Measurements from ENCODE around the gene IL18RAP. TPM values are rescaled to one million over a fixed set of nuclear protein-coding genes. Genes with fewer than 3 reads are reported as not detected.

IL18RAP gene
- total RNA-seq, 1 donor from 2014 or later: 0.45 TPM

DNA sequence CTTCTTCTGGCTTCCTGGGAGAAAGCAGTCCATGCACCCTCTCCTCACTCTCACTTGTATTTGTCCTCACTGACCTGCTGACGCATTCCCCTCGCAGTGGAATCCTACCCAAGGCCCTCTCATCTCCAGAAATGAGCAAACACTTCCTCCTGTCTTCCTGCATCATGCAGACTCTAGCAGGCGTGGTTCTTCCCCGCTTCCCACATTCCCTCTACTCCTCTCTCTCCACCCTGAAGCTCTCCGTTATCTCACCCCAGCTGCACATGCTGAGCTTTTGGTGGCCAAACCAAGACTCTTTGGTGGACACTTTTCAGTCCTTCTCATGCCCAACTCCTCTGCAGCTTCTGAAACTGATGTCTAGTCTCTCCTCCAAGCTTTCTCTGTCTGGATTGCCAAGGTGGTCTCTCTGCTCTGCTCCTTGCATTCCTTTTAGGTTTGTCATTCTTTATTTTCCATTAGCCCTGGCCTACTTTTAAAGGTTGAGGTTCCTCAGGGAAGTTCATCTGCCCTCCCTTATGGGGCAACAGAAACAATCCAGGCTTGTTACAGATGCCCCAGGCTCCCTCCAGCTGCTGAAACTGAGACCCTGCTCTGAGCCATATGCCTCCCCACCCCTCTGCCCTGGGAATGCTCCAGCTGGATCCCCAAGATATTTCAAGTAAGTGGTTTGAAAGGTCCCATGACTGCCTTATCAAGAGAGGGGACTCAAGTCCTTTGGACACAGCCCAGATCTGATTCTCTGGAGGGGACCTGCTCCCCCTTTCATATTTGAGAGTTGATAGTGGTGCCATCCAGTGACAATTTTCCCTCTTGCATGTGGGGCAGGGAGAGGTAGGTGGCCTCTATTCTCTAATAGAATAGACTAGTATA, 835 bp upstream of the IL18RAP start:
- ATAC-seq: no peak
- DNase-seq (ENCODE audit: low spot score): no peak

DNA sequence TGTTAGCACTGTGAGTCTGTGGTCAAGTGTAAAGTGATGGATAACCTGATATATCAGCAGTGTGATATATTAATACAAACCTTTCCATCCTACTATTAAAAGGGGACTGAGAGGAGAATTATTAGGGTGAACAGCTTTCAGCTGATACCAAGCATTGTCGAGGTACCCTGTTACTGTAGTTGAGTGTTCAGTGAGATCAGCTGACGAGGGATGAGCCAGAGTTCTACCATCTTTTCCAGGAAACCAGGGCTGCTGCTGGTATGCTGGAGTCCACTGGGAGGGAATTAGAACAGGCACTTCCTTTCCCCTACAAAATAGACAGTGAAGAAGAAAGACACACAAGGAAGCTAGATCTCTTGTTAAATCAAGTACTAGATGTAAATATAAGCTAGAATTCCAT, 408 bp downstream of the IL18RAP start:
- no peak for ATAC-seq
- DNase-seq (ENCODE audit: low spot score): no peak

- ATAC-seq: no peak
- DNase-seq (ENCODE audit: low spot score): no peak
Measured at GRCh38 chr2:102424754-102425153, 1.8 kb downstream of the IL18RAP start.

DNA sequence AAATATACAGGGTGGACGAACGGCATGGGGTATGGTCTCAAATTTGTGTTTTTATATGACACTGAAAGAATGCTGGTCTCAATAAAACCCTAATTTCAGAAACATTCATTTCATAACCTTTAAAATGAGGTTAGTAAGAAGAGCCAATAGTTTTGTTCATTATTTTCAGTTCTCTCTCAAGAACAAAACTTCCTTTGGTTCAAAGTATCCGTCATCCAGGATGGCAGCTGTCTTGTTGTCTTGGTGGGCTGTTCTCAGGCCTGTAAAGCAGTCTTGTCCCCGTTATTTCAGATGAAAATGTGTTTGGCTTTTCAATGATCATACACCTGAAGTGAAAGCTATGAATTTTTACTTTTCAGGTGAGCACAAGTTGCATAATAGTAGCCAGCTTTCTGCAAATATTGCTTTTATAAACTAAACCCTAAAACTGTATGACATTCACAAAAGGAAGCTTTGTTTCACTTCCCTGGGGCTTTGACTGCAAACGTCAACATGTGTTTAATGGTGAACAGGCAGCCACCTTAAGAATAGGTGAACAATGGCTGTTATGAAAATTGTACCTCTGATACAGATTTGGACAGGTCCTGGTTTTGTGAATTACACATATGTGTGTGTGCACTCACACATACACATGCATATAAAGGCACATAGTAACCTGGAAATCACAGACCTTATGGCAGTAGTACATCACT, 2.6 kb downstream of the IL18RAP start:
- no peak for DNase-seq (ENCODE audit: low spot score)
- ATAC-seq: no peak

DNA sequence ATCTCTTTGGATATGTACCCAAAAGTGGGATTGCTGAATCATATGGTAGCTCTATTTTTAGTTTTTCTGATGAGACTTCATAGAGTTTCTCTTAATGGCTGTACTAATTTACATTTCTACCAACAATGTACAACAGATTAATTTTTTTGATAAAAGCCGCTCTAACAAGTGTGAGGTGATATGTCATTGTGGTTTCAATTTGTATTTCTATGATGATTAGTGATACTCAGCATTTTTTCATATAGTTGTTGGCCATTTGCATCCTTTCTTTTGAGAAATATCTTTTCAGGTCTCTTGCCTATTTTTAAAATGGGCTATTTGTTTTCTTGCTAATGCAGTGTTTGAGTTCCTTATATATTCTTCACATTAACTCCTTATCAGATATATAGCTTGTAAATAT, 4.3 kb downstream of the IL18RAP start:
- DNase-seq (ENCODE audit: low spot score) (no peak), ATAC-seq (no peak)

- DNase-seq (ENCODE audit: low spot score) (no peak), ATAC-seq (no peak)
Measured at GRCh38 chr2:102428573-102428972, 5.6 kb downstream of the IL18RAP start.

DNA sequence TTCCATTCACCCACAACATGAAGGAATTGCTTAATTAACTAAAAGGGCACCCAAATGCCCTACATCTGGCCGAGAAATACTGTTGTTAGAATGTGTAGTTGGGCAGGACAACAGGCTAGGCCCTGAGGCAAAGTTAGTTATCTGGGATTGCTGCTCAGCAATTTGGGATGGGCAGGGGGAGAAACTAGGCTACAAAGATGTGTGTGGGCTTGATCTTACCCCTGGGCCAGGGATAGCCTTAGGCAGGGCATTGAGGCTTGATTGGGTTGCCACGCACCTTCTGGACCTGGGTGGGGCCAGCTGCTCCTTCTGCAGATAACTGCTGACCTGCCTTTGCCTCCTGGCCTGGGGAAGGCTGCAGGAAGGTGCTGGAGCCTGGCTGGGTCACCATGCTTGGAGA, 9.4 kb downstream of the IL18RAP start:
- no peak for DNase-seq (ENCODE audit: low spot score)
- no peak for ATAC-seq

DNA sequence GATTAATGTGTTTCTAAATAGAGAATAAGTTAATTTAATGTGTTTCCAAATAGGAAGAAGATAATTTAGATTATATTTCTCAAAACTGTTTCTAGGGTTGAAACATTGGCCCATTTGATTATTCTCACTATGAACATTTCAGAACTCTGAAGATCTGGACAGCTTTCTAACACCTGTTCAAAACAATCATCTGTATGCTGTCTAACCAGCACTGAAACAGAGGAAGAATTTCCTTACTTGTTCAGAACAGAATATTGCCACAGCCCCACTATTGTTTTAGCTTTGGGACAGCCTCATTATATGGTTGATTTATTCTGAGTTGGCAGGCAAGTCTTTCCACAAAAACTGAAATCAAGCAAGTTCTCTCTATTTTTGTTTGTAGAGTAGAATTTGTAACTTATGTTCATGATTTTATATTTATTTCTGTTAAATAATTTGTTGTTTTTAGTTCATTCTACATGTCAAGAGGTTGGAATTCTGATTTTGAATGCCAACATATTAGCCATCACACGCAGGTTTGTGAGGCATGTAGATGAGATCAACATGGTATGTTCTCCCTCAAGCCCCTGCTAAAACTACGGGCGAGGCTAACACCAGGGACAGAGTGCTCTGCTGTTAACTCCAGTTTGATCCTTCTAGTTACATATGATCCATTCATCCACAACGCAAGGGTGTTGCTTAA, 11.2 kb downstream of the IL18RAP start:
- ATAC-seq (no peak), DNase-seq (ENCODE audit: low spot score) (no peak)

- ATAC-seq: no peak
- no peak for DNase-seq (ENCODE audit: low spot score)
Measured at GRCh38 chr2:102434655-102435381, 11.9 kb downstream of the IL18RAP start.

DNA sequence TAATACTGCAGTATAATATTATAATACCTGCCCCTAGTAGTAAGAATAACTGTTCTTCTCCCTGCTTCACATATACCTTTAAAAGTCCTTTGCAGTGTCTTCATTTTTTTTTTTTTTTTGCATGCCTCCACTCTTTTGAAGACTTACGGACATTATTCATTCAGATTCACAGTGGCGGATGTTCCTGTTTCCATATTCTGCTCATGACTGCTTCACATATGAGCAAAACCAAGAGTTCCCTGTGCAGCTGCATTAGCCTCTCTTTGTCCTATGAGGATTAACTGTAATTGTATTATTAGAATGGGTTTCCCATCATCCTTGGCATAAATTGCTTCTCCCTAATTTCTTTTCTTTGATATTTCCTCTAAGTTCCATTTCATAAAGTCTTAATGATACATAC, 12.8 kb downstream of the IL18RAP start:
- DNase-seq (ENCODE audit: low spot score): no peak
- no peak for ATAC-seq

GRCh38 chr2:102436323-102436722, 13.4 kb downstream of the IL18RAP start:
- no peak for DNase-seq (ENCODE audit: low spot score)
- no peak for ATAC-seq

GRCh38 chr2:102437122-102437521, 14.2 kb downstream of the IL18RAP start:
- DNase-seq (ENCODE audit: low spot score): no peak
- ATAC-seq: no peak

DNA sequence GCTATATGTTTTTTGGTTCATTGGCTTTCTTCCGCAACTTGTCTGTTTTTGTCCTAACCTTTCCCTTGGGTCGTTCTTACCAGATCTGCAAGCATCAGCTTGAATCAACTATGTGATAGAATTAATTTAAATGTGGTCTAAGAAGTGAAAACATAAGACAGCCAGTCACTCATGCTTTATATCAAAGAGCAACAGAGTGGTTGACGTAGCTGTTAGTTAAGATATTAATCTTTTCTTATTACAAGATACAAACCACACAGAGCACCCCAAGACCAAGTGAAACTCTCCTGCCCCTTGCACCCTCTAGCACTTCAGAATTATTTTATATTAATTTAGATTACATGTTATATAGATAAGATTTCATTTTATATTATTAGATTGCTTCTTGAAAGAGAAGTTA, 15.2 kb downstream of the IL18RAP start:
- no peak for ATAC-seq
- DNase-seq (ENCODE audit: low spot score): no peak

DNA sequence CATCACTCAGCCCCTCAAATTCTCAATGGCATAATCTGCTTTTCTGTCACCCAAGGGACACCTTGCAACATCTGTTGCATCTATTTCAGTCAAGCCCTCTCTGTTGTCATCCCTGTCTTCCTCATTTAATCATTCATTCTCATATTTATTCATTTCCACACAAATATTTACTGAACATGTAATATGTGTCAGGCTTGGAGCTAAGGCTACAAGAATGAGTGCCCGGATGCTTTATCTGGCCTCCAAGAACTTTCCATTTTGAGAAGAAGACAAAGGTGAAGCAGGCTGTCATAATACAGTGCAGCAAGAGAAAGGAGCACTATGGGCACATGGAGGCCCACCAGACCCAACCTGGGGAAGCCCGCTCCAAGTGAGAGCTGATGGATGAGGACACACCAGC, 15.6 kb downstream of the IL18RAP start:
- ATAC-seq (no peak), DNase-seq (ENCODE audit: low spot score) (no peak)

GRCh38 chr2:102439065-102439695, 16.2 kb downstream of the IL18RAP start:
- no peak for ATAC-seq
- no peak for DNase-seq (ENCODE audit: low spot score)

DNA sequence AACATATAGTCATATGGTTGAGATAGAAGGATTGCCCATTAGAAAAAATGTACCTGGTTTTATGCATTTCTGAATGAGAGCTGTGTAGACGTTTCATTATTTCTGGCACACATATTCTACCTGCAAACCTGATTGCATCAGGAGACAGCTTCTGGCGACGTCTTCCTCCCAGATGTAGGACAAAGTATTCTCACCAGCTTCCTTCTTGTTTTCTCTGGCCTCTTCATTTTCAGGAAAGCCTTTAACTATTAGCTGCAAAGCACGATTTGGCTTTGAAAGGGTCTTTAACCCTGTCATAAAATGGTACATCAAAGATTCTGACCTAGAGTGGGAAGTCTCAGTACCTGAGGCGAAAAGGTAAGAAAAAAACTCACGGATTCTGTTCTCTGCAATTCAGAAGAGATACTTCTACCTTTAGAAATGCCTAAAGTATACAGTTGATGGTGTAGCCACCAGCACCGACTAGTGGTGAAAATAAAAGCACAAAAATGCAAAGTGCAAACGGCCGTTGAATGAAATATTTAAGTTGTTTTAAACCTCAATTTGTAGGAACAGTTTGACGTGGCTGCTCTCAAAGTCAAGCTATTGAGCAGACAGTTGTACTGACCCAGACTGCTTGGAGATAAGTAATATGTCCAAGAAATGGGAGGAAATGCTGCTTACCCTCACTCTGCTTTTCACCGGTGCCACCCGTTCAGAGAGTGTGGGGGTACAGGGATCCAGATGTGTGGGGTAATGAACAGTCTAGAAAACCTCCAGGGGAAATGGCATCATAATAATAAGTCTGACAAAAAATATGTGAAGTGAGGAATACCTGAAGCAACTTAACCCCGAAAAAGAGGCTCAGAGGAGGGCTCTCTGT, 20.2 kb downstream of the IL18RAP start:
- DNase-seq (ENCODE audit: low spot score): no peak

DNA sequence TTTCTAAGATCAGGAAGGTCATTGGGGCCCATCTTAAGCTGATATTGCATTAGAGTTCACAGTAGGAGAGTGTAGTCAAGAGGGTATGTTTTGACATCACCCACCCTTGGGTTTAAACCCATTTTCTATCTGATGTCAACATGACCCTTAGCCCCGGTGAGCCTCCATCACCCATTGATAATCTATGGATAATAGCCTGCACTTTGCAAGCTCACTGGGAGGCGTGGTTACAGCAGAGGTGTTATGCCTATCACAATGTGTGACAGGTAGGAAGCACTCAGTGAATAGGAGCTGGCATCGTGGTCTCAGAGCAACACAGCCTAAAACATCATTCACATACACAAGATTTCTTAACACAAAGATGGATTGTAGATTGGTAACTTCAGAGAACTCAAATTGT, 21.3 kb downstream of the IL18RAP start:
- no peak for ATAC-seq
- no peak for DNase-seq (ENCODE audit: low spot score)

More for the DNA sequence above, 20.2 kb downstream of the IL18RAP start:
- peak; percentile 86 for ATAC-seq

DNA sequence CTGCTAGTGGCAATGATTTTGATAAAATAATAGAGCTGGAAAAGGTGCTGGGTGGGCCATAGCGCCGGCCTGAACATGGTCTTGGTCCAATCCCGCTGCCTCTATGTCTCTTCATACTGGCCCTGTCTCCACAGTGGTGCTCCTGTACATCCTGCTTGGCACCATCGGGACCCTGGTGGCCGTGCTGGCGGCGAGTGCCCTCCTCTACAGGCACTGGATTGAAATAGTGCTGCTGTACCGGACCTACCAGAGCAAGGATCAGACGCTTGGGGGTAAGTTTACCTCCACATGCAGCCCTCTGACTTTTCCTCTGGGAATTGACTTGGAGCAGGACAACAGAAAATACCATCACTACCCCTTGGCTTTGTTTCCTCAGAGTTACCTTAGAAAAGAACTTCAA, 24.0 kb downstream of the IL18RAP start:
- ATAC-seq (no peak), DNase-seq (ENCODE audit: low spot score) (no peak)

DNA sequence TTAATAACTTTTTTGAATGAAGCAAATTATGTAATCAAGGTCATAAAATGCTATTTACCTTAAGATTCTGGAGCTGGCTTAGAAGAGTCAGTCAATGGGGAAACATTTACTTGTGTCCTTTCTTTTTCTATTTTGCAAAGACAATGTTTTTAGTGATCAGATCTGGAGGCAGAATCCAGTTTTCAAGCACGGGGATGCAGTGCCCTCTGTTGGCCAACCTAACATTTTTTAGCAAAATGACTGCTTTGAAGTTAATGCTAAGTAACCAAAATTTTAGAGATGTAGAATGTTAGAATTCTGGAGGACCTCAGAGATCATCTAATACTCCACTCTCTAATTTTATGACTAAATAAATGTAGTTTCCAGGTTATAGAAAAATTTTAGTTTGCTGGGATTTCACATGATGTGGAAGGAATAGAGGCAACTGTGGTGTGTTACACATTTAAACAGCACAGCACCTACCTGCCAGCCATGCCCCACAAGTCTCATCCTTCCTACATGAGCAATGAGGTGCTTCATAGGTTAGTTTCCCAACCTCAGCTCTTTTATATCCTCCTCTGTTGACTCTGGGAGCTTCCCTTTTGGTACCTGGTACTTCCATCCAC, 26.5 kb downstream of the IL18RAP start:
- ATAC-seq (peak; percentile 78), DNase-seq (ENCODE audit: low spot score) (no peak)

Data from left lobe of liver (tissue), 2 donors.